Stimulated activated CD4-positive, alpha-beta T cell treated with anti-CD3 and anti-CD28 coated beads, Interleukin-4, amount 100 ng/mL, for 1 hour (primary cell): ENCODE data around the gene MRPL55.

Experiments used
- DNase-seq: peaks from one replicate; pipeline ENCODE4 v3.0.0-alpha.2; 2020

Gene MRPL55

DNA sequence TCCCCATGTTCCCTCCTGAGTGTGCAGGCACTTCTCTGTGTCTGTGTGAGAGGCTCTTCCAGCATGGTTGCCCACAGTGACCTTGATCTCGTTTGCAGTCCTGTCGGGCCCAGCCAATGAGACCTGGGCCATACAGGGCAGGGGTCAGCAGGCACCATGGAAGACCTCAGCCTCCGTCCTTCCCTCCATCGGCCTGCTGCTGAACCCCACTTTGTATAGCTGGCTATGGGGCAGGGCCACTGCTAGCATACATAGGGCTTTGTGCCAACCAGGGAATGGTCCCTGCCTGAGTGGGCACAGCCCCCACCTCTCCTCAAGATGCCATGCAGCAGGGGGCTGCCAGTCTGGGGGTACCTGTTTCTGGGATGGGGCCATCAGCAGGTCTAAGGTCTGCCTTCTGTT is 9.8 kb downstream of the MRPL55 start:
- no peak for DNase-seq

DNA sequence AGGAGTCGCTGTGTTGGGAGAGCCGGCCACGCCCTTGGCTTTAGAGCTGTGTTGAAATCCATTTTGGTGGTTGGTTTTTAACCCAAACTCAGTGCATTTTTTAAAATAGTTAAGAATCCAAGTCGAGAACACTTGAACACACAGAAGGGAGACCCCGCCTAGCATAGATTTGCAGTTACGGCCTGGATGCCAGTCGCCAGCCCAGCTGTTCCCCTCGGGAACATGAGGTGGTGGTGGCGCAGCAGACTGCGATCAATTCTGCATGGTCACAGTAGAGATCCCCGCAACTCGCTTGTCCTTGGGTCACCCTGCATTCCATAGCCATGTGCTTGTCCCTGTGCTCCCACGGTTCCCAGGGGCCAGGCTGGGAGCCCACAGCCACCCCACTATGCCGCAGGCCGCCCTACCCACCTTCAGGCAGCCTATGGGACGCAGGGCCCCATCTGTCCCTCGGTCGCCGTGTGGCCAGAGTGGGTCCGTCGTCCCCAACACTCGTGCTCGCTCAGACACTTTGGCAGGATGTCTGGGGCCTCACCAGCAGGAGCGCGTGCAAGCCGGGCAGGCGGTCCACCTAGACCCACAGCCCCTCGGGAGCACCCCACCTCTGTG is 10.7 kb downstream of the MRPL55 start:
- DNase-seq: no peak

DNA sequence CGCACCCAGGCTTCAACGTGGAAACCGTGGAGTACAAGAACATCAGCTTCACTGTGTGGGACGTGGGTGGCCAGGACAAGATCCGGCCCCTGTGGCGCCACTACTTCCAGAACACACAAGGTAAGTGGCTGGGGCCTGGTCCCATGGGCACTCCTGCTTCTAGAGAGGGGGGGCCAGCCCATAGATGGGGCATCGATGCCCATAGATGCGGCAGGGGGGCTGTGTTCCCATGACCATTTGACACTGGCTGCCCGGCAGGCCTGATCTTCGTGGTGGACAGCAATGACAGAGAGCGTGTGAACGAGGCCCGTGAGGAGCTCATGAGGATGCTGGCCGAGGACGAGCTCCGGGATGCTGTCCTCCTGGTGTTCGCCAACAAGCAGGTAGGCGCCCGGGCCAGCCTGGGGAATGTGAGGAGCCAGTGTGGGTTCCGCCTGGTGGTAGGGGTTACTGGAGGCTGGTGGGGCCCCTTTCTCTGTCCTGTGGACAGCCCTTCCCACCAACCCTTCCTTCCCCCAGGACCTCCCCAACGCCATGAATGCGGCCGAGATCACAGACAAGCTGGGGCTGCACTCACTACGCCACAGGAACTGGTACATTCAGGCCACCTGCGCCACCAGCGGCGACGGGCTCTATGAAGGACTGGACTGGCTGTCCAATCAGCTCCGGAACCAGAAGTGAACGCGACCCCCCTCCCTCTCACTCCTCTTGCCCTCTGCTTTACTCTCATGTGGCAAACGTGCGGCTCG is 11.6 kb downstream of the MRPL55 start:
- DNase-seq: no peak

DNA sequence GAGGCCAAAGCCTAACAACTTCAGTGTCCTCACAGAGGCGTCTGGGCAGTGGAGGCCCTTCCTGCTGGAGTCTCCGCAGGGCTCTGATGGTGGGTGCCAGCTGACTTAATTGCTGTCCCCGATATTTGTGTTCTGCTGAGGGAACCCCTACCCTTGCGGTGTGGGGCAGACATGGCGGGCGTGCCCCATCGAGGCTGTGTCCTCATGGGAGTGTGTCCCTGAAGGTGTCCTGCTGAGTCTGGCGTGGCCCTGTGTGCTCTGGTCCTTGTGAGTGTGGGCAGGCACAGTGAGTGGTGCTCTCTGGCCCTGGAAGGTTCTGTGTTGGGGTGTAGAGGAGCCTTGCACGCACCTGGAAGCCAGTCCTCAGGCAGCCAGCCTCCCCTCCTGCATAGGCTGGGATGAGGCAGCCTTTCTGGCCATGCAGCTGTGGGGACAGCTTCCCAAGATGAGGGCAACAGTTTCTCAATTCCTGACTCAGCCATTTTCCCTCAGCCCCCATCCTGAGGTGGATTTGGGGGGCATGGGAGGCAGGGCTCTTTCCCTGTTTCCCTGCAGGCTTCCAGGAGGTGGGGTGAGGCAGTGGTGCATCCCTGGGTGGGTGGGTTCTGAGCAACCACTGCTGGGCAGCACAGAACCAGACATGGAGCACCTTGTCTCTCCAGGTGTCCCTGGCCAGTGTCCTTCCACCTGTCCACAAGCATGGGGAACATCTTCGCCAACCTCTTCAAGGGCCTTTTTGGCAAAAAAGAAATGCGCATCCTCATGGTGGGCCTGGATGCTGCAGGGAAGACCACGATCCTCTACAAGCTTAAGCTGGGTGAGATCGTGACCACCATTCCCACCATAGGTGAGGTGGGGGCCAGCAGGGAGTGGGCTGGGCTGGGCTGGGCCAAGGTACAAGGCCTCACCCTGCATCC is 12.4 kb downstream of the MRPL55 start:
- no peak for DNase-seq

DNA sequence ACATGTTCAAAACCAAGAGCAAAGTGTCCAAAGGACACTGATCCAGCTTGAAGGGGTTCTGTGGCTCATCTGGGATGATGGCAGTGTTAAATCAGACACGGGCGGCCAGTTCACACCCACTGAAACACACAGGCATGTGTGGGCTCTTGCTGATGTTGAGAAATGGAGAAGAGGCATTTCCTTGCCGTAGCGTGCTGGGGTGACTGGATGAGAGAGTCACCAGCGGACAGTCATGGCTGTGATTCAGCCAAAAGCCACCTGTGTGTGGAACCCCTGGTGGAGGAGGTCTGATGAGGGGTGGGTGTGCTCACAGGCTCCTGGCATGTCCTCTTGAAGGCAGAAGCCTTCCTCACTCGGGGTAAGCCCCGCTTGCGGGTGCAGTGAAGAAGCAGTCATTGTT is 13.2 kb downstream of the MRPL55 start:
- DNase-seq: no peak

DNA sequence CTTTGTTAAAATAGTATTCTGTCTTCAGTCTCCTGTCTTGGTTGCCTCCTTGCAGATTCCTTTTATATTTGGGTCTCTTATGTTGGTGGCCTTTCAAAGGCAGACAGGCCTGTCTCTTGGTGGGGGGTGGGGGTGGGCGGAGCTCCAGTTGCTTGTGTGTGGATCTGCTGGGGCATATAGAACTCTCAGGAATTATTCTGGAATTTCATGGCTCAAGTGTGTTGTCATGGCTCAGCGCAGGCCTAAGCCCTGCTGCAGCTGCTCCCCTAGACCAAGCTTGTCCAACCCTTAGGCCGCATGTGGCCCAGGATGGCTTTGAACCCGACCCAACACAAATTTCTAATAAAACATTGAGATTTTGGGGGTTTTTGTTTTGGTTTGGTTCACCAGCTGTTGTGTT is 13.9 kb downstream of the MRPL55 start:
- DNase-seq: no peak

DNA sequence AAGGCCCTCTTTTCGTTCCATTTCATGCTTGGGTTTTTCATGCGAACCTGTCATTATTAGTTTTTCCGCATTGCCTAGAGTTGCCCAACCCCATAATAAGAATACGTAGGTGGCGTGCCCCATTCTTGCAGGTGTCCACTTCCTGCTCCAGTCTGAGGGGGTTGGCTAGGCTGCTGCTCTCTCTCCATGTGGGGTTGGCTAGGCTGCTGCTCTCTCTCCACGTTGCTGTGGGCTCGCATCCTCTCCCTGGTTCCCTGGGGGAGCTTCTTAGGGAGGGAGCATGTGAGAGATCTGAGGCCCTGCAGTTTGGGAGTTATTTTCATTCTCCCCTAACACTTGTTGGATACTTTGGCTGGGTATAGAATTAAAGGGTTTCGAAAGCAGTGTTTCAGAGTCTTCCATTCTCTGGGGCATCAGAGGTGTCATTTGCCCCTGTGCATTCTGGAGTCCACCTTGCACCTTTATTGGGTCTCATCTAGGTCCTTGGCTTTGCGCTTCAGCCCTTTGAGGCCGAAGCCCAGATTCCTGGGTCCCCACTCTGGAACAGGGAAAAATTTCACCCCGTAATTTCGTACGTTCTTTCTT is 14.6 kb downstream of the MRPL55 start:
- DNase-seq: no peak

DNA sequence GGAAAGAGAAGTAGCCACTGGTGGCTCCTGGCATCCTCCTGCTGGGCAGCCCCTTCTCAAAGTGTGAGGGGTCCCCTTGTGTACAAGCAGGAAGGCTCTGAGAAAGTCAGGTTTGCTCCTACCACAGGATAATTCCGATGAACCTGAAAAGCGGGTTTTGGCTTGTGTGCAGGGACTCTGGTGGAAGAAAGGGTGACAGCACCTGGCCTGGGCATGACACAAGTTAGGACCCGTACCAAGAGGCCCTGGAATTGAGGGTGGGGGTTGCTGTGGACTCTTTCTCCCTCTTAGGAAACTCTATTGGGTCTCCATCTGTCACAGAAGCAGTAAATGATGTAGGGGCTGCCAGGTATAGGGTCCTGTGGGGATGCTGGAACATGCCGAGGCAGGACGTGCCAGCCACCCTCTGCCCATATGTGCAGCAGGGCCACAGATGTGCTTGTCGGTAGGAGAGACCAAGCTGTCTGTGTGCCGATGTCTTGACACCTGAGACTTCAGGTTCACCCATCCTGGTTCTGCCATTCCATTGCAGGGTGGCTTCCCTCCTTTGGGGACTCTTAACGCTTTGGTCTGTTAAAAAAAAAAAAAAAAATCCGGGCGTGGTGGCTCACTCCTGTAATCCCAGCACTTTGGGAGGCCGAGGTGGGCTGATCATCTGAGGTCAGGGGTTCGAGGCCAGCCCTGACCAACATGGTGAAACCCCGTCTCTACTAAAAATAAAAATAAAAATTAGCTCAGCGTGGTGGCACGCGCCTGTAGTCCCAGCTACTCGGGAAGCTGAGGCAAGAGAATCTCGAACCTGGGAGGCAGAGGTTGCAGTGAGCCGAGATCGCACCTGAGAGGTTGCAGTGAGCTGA is 15.8 kb downstream of the MRPL55 start:
- no peak for DNase-seq

DNA sequence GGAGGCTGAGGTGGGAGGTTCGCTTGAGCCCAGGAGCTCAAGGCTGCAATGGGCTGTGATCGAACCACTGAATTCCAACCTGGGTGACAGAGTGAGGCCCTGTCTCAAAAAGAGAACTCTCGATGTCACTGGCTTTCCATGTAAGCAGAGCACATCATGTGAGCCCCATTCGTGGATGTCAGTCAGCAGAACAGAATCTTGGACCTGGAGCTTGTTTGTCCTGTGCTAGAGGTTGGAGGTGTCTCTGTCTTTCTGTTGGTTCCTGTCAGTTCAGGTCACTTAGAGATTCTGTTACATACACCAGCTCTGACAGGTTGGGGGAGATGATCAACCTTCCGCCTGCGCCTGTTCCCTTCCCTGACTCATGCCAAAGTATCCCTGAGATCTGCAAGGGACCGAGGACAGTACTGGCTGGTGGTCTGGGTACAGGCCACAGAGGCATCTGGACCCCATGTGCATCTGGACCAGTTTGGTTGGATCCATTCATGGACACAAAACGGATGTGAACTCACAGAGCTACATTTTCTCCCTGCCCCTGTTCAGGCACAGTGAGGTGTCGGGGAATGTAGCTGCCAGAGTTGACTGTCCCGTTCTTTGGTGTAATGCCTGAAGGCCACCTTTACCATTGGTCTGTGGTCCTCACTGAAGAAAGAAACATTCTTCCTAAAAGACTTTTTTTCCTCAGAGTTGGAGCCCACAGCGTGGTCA is 16.6 kb downstream of the MRPL55 start:
- DNase-seq: no peak

DNA sequence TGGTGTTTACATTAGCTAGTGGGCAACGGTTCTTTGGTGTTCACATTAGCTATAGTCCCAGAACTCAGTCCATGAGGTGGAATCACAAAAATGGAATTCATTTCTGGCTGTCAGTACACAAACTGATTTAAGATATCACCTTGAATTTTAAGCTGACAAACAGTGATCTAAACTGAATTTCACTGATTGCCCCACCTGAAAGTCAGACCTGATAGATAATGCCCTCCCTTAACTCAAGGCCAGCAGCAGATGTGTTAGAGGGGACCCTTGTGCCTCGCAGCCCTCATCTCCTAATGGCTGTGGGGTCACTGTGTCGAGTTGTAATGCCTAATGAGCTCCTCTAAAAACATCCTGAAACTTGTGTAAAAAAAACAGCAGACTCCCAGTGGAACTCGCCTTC is 18.0 kb downstream of the MRPL55 start:
- DNase-seq: no peak

DNA sequence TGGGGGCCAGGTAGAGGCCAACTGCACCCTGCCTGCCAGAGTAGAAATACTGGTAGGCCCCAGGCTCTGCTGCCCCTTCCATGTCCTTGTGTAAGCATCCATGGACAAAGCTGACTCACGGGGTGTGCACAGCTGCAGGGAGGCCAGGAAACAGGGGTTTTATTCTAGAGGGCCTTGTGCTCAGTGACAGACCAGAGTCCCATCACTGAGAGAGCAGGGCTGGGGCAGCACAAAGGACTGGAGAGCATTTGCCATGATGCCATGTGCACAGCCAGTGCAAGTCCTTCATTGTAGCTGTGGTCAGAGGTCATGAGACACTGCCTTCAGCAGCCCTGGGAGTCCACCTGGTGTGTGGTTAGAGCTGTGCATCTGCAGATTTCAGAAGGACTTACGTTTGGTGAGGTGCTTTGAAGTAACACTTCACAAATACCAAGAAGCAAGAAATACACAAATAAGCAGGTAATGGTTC is 18.5 kb downstream of the MRPL55 start:
- DNase-seq: peak; percentile 0

DNA sequence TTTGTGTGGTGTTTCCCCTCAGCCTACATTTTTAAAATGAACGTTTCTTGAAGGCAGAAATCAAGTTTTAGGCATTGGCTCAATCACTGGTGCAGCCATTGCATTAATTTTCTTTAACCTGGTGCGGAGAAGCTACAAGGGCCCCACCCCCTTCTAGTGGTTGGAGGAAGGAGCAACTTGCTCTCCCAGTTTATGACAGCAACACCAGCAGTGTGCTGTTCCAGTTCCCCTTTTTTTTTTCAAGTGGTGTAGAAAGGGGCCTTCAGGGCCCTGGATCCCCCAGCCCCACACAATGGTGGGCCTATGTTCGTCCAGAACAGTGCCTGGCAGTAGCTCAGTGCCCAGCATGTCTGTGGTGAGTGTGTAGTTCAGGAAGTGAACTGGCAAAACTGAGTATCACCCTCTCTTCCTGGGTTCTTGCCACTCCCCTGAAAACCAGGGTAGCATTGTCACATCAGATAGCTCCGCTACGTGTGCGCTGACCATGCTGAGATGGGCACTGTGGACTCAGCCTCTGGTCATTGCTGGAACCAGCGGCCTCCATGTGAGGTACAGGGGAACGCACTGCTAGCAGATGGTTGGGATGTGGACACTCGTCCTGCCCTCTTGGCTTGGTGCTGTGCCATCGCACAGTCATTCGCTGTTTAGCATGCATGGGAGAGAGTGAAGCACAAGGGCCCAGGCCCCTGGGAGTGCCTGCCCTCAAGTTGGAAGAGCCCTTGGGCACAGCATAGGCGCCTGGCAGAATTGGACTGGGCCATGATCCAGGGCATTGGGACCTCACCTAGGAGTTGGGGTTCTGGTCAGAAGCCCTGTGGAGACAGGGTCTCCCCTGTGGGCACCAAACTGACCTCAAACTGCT is 19.3 kb downstream of the MRPL55 start:
- DNase-seq: peak; percentile 1

DNA sequence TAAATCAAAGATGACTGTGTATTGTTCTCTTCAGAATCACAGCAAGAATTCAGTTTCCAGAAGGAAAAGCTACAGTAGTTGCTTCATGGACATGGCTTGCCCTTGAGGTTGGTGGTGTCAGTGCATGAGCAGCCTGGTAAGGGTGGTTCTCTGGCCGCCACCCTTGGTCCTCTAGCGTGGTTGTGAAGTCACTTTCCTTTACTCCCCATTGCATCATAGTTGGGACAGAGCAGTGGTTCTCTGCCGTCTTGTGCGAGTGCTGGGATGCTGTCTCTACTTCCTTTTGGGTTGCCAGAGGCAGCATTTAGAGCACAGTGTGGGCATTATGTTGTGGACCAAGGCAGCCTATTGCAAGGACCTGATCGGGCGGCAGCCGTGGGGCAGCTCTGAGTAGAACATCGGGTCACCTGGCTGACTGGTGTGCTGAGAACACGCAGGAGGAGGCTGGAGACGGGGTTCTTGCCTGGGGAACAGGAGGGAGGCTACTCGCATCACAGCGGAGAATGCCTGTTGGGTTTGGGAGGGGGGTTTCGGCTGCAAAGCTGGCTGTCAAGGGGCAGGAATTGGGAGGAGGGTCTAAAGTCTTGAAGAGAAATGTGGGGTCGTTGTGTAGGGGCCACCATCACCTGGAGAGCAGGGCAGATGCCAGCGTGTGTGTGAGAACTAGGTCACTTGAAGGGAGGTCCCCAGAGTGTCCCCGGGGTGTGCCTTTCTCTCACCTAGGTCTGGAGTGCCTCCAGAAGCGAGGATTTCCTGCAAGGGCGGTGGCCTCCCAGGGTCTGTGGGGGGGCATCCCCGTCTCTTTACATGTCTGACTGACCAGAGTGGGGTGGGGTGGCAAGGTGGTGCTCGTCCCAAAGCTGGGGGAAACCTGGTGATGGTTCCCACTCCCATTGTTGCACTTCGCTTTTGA is 20.3 kb downstream of the MRPL55 start:
- peak; percentile 1 for DNase-seq

DNA sequence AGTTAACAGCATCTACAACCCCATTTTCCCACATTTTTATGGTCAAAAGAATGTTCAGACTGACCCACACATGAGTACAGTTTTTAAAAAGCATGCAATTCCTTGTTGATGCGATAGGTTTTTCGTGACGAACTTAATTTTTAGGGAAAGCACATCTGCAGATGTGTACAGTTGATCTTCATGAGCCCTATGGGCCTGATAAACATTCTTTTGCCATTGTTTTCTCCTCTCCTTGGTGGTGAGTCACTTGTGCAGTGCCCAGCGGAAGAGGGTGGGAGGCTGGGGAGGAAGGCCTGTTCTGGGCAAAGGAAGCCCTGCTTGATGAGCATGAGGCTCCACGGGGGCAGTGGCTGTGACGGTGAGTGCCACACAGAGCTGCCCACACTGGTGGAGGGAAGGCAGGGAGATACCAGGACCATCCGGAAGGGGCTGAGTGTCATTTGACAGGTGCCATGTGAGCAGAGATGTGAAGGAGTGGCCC is 21.3 kb downstream of the MRPL55 start:
- DNase-seq: no peak

DNA sequence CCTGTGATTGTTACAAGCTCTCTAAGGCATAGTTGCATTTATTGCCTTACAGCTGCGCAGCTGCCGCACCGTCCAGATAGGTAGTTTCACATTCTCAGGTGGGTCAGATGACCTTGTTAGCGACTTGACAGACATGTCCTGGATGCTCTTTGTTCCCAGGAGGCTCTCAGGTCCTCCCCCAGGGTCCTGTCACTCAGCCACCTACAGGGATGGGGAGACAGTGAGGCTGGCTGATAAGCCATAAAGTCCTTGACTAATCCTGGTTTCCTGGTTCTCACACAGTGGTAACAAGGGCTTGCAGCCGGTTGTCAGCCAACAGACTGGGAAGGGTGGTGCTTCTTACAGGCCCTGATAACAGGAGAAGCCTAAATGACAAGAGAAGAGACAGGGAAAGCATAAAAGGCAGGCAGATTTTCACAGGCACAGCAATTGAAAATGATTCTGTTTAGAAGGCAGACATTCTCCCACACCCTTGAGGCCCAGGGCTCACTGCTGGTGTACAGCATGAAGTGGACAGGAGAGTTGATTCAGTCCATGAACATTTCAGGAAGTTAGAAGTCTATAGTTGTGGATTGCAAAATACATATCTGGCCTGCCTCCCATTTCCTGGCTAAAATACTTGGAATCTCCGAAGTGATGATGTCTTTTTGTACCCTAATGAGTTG is 23.7 kb downstream of the MRPL55 start:
- DNase-seq: no peak

DNA sequence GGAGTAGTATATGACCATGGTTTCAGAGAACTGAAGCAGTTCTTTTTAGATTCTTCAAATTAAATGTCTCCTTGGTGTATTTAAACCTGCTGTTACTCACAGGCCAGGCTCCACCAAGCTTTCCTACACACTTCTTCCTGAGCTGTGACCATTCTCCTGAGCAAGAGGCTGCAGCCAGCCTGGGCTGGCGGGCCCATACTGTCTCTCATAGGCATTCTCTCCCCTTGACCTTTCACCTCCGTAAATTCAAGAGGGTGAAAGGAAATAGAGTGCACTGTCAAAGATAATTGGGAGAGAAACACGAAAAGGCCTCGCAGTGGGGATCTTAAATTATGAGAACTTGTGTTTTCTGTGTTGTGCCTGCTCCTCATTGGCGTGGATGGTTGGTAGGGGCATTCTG is 24.3 kb downstream of the MRPL55 start:
- DNase-seq: no peak

DNA sequence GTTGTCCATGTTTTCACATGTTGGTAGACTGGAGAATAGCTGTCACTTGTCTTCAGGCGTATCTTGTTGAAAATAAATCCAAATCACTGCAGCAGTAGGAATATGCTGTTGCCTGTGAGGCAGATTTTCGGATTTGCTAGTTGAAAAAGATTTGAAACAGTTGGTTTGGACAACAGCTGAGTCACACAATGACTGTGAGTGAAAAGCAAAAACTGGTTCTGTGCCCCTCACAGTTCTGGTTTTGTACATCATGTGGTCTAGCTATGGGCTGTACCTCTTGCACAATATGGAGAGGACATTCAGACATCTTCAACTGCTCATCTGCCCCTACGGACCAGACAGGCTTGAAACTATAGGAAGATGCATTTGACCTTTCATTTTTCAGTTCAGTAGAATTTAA is 24.8 kb downstream of the MRPL55 start:
- DNase-seq: no peak

DNA sequence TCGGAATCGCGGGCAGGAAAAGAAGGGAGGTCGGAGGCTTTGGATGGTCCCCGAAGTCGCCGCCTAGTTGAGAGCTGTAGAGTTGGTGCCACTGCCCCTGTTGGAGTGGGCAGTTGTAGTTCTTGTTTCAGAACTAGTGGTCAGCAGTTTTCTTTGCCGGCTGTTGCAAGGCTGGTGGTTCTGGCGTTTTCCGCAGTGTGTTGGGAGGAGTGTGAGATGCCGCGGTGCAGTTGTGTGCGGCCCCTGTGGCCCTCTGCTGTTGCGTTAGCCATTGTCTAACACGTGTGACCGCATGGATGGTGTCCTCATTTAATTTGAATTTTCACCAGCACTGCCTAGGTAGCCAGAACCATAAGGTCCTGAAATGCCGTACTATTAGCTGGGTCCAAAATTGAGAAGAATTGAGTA is 25.2 kb downstream of the MRPL55 start:
- no peak for DNase-seq
